ENCODE data around the gene MAS1.

Gene MAS1

GRCh38 chr6:159902620-159903019 lies 11.8 kb downstream of the MAS1 start:
- H3K27ac ChIP-seq = no peak overlapping the region
- TF ChIP-seq ZFX (IDR thresholded peaks at IDR 0.05; ENCODE audit: borderline replicate concordance) (no peak), CTCF (IDR thresholded peaks at IDR 0.05) (no peak)

- no peak for TF ChIP-seq CTCF (IDR thresholded peaks at IDR 0.05)
- no peak for TF ChIP-seq ZFX (IDR thresholded peaks at IDR 0.05; ENCODE audit: borderline replicate concordance)
- H3K27ac ChIP-seq = no peak overlapping the region
Observed at GRCh38 chr6:159904497-159904911, 13.7 kb downstream of the MAS1 start.

GRCh38 chr6:159906400-159906799 lies 15.6 kb downstream of the MAS1 start:
- H3K27ac ChIP-seq = no peak overlapping the region
- TF ChIP-seq CTCF (IDR thresholded peaks at IDR 0.05) (no peak), ZFX (IDR thresholded peaks at IDR 0.05; ENCODE audit: borderline replicate concordance) (no peak)

GRCh38 chr6:159908535-159908934 lies 17.7 kb downstream of the MAS1 start:
- no peak overlapping the region for H3K27ac ChIP-seq

GRCh38 chr6:159908979-159909378 lies 18.2 kb downstream of the MAS1 start:
- no peak for TF ChIP-seq CTCF (IDR thresholded peaks at IDR 0.05)
- no peak for TF ChIP-seq ZFX (IDR thresholded peaks at IDR 0.05; ENCODE audit: borderline replicate concordance)
- H3K27ac ChIP-seq = no peak overlapping the region

More at GRCh38 chr6:159908535-159908934, 17.7 kb downstream of the MAS1 start:
- TF ChIP-seq CTCF (IDR thresholded peaks at IDR 0.05) = no peak
- no peak for TF ChIP-seq ZFX (IDR thresholded peaks at IDR 0.05; ENCODE audit: borderline replicate concordance)

- no peak for TF ChIP-seq CTCF (IDR thresholded peaks at IDR 0.05)
- TF ChIP-seq ZFX (IDR thresholded peaks at IDR 0.05; ENCODE audit: borderline replicate concordance) = no peak
- no peak overlapping the region for H3K27ac ChIP-seq
Observed at GRCh38 chr6:159910342-159910741, 19.6 kb downstream of the MAS1 start.

GRCh38 chr6:159913375-159913774 lies 22.6 kb downstream of the MAS1 start:
- H3K27ac ChIP-seq = no peak overlapping the region
- no peak for TF ChIP-seq ZFX (IDR thresholded peaks at IDR 0.05; ENCODE audit: borderline replicate concordance)
- TF ChIP-seq CTCF (IDR thresholded peaks at IDR 0.05) = no peak
